Activated T-cell treated with anti-CD3 and anti-CD28 coated beads, Interleukin-2, amount 50 U/mL, for 24 hours (primary cell): ENCODE data around the gene SASS6.
A peak's percentile ranks its signal among the peaks of the same experiment; 100 is the strongest.

Experiments
- DNase-seq: peaks from one replicate; pipeline ENCODE4 v3.0.0-alpha.2; 2020
- H3K27ac Mint-ChIP-seq: 2 replicates; pipeline ENCODE4 v1.8.0; 2020; ENCODE audit warnings: mild to moderate bottlenecking, mixed read lengths
- H3K27me3 Mint-ChIP-seq: 2 replicates; pipeline ENCODE4 v1.8.0; 2020; ENCODE audit warnings: mixed read lengths
- H3K36me3 Mint-ChIP-seq: 2 replicates; pipeline ENCODE4 v1.8.0; 2020; ENCODE audit warnings: low read depth, mixed read lengths
- H3K4me1 Mint-ChIP-seq: 2 replicates; pipeline ENCODE4 v1.8.0; 2020; ENCODE audit warnings: low read depth, mixed read lengths
- H3K4me3 Mint-ChIP-seq: 2 replicates; pipeline ENCODE4 v1.8.0; 2020; ENCODE audit warnings: mild to moderate bottlenecking, moderate library complexity, mixed read lengths
- H3K9me3 Mint-ChIP-seq: 2 replicates; pipeline ENCODE4 v1.8.0; 2020; ENCODE audit warnings: mixed read lengths

The SASS6 gene

DNA sequence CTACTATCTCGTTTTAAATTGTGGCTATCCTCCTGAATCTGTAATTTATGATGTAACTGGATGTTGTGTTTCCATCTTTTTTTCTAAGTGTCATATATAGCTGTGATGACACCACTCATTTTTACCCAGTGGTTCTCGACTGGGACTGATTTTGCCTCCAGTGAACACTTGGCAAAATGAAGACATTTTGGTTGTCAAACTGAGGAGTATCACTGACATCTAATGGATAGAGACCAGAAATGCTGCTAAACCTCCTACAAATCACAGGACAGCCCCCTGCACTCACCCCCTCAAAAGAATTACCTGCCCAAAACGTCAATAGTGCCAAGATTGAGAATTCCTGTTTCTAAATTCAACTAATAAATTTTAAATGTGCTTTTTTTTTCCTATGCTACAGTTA is 2.1 kb upstream of the SASS6 start:
- Mint-ChIP-seq H3K27ac (peak overlapping the region; percentile 0), H3K4me1 (peaks cover 38% of the 10 kb centered on the region)
- DNase-seq: no peak

DNA sequence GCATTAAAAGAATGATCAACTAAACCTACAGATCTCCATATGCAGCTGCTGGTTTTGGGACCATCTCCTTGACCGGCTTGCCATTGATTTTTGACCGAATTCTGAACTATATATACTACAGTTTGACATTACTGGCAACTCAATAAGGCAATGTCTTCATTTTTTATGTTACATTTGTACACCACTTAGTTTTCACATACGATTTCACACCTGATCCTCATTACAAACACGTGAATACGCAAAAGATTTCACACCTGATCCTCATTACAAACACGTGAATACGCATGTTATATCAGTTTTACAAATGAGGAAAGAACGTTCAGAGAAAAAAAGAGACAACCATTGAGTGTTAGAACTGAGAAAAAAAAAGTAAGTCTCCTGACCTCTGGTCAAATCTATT is 1.1 kb downstream of the SASS6 start:
- H3K27me3 Mint-ChIP-seq: no peaks in the 10 kb centered on the region
- H3K9me3 Mint-ChIP-seq: no peaks in the 10 kb centered on the region
- peaks cover 31% of the 10 kb centered on the region for H3K36me3 Mint-ChIP-seq
- H3K4me1 Mint-ChIP-seq: peaks cover 43% of the 10 kb centered on the region
- DNase-seq: no peak
- peak overlapping the region; percentile 98 for H3K4me3 Mint-ChIP-seq
- H3K27ac Mint-ChIP-seq: peak overlapping the region; percentile 98

More for the DNA sequence above, 2.1 kb upstream of the SASS6 start:
- Mint-ChIP-seq H3K9me3 (no peaks in the 10 kb centered on the region), H3K36me3 (peaks cover 60% of the 10 kb centered on the region), H3K4me3 (peak overlapping the region; percentile 66), H3K27me3 (no peaks in the 10 kb centered on the region)

DNA sequence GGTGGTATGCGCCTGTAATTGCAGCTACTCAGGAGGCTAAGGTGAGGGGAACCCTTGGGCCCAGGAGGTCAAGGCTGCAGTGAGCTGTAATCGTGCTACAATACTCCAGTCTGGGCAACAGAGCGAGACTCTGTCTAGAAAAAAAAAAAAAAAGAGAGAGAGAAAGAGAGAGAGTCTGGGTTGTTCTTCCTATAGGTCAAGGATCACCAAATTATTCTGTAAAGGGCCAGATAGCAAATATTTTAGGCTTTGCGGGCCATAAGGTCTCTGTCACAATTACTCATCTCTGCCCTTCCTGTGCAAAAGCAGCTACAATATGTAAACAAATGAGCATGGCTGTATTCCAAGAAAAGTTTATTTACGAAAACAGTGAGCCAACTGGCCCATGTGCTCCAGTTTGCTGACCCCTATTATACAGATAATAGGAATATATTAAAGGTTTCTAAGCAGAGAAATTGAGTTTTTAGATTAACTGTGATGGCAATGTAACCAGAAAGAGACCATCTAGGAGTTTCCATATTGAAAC is 2.1 kb downstream of the SASS6 start:
- Mint-ChIP-seq H3K36me3 (peaks cover 35% of the 10 kb centered on the region), H3K27ac (peak overlapping the region; percentile 88), H3K9me3 (no peaks in the 10 kb centered on the region), H3K27me3 (no peaks in the 10 kb centered on the region), H3K4me3 (peak overlapping the region; percentile 29), H3K4me1 (peaks cover 42% of the 10 kb centered on the region)
- no peak for DNase-seq

DNA sequence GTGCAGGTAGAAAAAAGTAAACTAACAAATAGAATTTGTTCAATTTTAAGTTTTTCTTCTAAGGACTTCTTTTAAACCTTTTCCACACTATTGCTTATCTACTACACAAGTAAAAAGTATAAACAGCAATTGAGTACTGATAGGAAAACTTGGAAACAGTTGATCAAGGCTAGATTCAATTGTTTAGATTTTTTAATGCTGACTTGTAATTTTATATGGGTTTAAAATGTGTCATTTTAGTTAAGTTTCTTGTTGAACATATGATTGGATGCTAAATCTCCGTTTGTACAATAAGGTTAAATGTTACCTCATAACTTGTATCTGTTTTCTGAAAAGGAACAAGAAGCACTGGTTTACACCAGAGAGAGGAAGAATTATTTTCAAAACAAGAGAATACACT is 5.5 kb downstream of the SASS6 start:
- Mint-ChIP-seq H3K36me3 (peaks cover 35% of the 10 kb centered on the region), H3K4me1 (peaks cover 28% of the 10 kb centered on the region), H3K27ac (no peak overlapping the region), H3K9me3 (no peaks in the 10 kb centered on the region), H3K4me3 (no peak overlapping the region), H3K27me3 (no peaks in the 10 kb centered on the region)
- DNase-seq: no peak

DNA sequence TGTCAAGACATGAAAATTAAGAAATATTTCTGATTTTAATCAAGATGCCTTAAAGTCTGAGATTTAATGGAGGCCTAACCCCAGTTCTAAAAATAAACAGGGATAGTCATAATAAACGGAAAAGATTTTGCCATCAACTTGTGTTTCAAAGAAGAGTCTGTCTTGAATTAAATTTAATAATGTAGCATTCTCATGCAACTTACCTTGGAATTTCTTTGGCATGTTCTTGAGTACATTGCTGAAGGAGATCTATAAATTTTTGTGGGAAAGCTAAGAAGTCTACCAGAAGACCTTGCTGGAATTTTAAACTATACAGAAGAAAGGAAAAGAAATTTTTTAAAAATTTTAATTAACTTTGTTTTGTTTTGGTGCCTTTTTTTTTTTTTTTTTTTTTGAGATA is 10.6 kb downstream of the SASS6 start:
- H3K36me3 Mint-ChIP-seq: peaks cover 70% of the 10 kb centered on the region
- H3K4me3 Mint-ChIP-seq: no peak overlapping the region
- no peaks in the 10 kb centered on the region for H3K27me3 Mint-ChIP-seq
- H3K9me3 Mint-ChIP-seq: no peaks in the 10 kb centered on the region
- peaks cover 2% of the 10 kb centered on the region for H3K4me1 Mint-ChIP-seq
- no peak overlapping the region for H3K27ac Mint-ChIP-seq
- no peak for DNase-seq

DNA sequence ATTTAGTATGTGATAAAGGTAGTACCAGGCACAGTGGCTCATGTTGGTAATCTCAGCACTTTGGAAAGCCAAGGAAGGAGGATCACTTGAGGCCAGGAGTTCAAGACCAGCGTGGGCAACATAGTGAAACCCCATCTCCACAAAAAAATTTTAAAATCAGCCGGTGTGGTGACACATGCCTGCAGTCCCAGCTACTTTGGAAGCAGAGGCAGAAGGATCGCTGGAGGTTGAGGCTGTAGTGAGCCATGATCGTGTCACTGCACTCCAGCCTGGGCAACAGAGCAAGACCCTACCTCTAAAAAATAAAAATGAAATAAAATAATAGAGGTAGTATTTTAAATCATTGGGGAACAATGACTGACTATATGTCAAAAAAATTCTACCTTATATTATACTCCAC is 17.2 kb downstream of the SASS6 start:
- H3K27ac Mint-ChIP-seq: no peak overlapping the region
- H3K4me1 Mint-ChIP-seq: no peaks in the 10 kb centered on the region
- DNase-seq: no peak
- no peaks in the 10 kb centered on the region for H3K27me3 Mint-ChIP-seq
- H3K9me3 Mint-ChIP-seq: no peaks in the 10 kb centered on the region
- H3K4me3 Mint-ChIP-seq: no peak overlapping the region
- H3K36me3 Mint-ChIP-seq: peaks cover 67% of the 10 kb centered on the region

DNA sequence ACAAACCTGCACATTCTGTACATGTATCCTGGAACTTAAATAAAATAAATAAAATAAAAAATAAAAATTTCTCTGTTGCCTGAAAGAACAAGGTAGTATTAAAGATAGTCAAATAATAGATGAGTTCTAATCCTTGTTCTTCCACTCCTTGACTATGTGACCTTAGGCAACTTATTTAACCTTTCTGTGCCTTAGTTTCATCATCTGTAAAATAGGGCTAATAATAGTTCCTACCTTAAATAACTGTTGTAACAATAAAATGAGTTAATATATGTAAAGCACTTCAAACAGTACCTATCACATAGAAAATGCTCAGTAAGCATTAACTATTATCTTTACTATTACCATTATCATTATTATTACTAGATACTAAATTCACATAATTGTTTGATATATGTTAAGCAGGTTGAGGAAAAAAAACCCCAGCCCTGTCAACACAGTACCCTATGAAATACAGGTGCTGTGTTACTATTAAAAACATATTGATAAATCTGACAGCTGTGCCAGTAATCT is 23.1 kb downstream of the SASS6 start:
- Mint-ChIP-seq H3K4me1 (peaks cover 5% of the 10 kb centered on the region), H3K36me3 (peaks cover 58% of the 10 kb centered on the region), H3K9me3 (no peaks in the 10 kb centered on the region), H3K4me3 (no peak overlapping the region), H3K27ac (no peak overlapping the region), H3K27me3 (no peaks in the 10 kb centered on the region)
- no peak for DNase-seq

DNA sequence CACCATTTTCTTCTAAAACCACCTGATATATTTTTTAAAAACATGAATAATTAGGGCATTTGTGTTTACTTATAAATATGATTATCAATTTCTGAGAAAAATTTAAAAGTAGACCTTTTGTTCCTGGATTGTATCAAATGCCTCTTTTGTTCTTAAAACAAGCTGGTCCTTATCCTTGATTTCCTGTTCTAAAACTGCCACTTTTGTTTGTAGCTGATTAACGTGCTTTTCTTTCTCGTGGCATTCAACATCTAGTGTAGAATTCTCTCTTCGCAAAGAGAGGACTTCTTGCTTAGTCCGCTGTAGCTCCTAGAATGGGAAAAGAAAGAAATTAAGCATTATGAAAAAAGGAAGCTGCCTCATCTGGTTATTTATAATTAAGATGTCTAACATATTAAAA is 25.0 kb downstream of the SASS6 start:
- Mint-ChIP-seq H3K27me3 (no peaks in the 10 kb centered on the region), H3K4me3 (no peak overlapping the region), H3K27ac (no peak overlapping the region), H3K9me3 (no peaks in the 10 kb centered on the region), H3K4me1 (peaks cover 5% of the 10 kb centered on the region), H3K36me3 (peaks cover 65% of the 10 kb centered on the region)
- DNase-seq: no peak

DNA sequence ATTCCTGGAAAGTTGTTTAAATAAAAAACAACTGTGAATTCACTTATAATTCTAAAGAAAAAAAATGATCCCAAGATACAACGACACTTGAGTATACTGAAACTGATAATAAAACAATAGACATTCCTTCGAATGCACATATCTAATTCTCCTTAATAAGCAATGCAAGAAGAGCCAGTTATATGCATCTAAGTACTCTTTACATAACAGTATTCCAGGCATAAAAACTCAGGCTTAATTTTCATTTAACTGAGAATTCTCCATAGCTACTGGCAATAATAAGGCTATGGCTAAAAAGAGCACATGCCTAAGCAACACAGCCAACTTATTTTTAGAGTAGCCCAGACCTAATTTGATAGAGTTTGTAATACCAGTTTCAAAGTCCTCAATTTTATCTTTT is 31.2 kb downstream of the SASS6 start:
- Mint-ChIP-seq H3K4me3 (no peak overlapping the region), H3K36me3 (peaks cover 90% of the 10 kb centered on the region), H3K4me1 (no peaks in the 10 kb centered on the region), H3K27me3 (no peaks in the 10 kb centered on the region), H3K27ac (no peak overlapping the region), H3K9me3 (no peaks in the 10 kb centered on the region)
- DNase-seq: no peak

DNA sequence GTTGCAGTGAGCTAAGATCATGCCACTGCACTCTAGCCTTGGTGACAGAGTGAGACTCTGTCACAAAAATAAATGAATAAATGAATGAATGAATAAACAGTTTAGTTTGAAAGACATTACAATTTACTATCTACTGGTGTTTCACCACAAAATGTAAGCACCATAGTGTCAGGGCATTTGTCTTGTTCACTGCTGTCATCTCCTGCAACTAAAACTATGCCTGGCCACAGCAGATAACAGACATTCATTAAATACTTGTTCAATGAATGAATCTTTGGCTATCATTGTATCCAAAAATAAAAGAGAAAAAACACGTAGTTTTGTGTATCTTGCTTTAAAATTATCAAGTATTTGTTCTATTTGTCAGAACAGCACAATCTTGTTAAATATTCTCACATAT is 32.5 kb downstream of the SASS6 start:
- Mint-ChIP-seq H3K27me3 (no peaks in the 10 kb centered on the region), H3K36me3 (peaks cover 88% of the 10 kb centered on the region), H3K4me1 (no peaks in the 10 kb centered on the region), H3K9me3 (no peaks in the 10 kb centered on the region), H3K4me3 (no peak overlapping the region), H3K27ac (no peak overlapping the region)
- DNase-seq: no peak

DNA sequence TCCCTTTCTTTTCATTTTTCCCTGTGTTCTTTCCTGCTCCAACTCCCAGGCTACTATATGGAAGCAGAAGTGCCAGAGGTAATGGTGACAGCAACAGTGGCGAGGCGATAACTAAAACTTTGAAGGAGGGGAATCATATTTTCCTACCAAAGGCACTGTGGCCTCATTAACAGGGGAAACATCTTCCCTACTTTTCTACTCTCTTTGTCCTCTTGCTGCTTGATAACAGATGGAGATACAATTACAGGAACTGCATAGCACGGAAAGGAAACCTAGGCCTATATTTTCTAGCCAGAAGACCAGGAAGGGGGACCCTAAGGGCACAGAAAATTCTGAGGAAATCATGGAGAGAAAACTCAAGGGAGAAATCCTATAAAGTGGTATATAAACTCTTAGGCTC is 42.3 kb downstream of the SASS6 start:
- H3K4me1 Mint-ChIP-seq: no peaks in the 10 kb centered on the region

DNA sequence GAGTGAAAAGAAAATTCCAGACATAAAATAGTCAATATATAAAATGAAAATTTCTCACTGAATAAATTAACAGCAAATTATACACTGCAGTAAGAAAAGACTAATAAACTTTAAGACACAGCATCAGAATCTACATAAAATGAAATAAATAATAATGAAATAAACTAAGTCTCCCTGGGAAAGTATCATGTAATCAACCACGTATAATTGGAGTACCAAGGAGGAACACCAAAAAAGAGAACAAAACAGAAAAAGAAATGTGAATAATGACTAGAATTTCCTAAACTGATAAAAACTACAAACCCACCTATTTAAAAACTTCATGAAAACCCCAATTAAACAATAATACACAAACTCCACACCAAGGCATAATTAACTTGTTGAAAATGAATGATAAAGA is 43.6 kb downstream of the SASS6 start:
- Mint-ChIP-seq H3K4me1 (no peaks in the 10 kb centered on the region), H3K36me3 (peaks cover 74% of the 10 kb centered on the region), H3K9me3 (no peaks in the 10 kb centered on the region), H3K27ac (peak overlapping the region; percentile 16), H3K4me3 (no peak overlapping the region), H3K27me3 (no peaks in the 10 kb centered on the region)
- DNase-seq: no peak

More for the DNA sequence above, 42.3 kb downstream of the SASS6 start:
- no peak for DNase-seq
- no peaks in the 10 kb centered on the region for H3K27me3 Mint-ChIP-seq
- H3K27ac Mint-ChIP-seq: no peak overlapping the region
- H3K9me3 Mint-ChIP-seq: no peaks in the 10 kb centered on the region
- H3K4me3 Mint-ChIP-seq: no peak overlapping the region
- peaks cover 77% of the 10 kb centered on the region for H3K36me3 Mint-ChIP-seq

DNA sequence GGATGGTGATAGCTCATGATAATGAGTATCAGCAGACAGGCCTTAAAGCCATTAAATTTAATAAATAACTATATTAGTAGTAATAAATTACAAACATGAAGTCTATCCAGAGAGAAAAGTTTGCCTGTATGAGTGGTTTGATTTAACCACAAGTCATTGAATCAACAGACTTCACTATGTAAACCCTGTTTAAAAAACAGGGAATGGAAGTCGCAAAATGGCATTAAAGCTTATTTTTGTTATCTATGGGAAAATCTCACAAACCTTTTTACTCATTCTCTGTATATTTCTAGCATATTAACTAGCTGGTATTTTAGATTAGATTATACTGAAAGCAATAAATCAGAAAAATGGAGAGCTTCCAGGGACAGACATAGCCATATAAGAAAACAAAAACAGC is 45.3 kb downstream of the SASS6 start:
- H3K27me3 Mint-ChIP-seq: no peaks in the 10 kb centered on the region
- H3K9me3 Mint-ChIP-seq: no peaks in the 10 kb centered on the region
- H3K4me1 Mint-ChIP-seq: no peaks in the 10 kb centered on the region
- peaks cover 75% of the 10 kb centered on the region for H3K36me3 Mint-ChIP-seq
- DNase-seq: no peak
- H3K27ac Mint-ChIP-seq: no peak overlapping the region
- no peak overlapping the region for H3K4me3 Mint-ChIP-seq

DNA sequence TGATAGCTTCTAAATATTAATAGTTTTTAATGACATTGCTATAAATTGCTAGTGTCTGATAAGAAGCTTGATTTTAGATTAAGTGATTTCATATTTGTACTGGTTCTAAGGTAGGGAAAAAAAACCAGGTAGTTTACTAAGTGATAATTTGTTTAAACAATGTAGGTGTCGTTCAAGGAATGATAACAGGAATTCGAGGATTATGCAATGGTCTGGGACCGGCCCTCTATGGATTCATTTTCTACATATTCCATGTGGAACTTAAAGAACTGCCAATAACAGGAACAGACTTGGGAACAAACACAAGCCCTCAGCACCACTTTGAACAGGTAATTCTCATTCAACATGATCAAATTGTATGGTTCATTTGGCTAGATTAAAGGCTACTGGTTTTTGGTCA is 52.4 kb downstream of the SASS6 start:
- DNase-seq: no peak
- peaks cover 90% of the 10 kb centered on the region for H3K36me3 Mint-ChIP-seq
- no peaks in the 10 kb centered on the region for H3K9me3 Mint-ChIP-seq
- H3K27me3 Mint-ChIP-seq: no peaks in the 10 kb centered on the region
- H3K4me1 Mint-ChIP-seq: peaks cover 8% of the 10 kb centered on the region
- peak overlapping the region; percentile 17 for H3K27ac Mint-ChIP-seq
- no peak overlapping the region for H3K4me3 Mint-ChIP-seq

DNA sequence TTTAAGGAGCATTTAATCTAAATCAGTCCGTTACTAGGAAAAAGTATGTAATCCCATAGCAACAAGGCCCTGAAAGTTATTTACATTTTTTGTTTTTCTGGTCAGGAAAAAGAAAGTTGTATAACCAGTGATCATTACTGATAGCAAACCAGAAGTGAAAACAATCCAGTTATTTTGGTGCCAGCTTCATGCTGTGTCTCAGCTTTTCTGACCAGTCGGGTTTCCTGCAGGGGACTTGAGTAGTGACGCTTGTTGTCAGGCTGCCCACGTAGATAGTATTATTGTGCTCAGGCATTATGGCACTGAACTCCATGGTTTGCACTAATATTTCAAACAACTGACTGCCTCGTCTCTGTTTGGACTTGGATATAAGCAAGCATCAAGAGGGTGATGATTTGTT is 55.2 kb downstream of the SASS6 start:
- H3K27ac Mint-ChIP-seq: no peak overlapping the region
- peaks cover 94% of the 10 kb centered on the region for H3K36me3 Mint-ChIP-seq
- H3K4me1 Mint-ChIP-seq: peaks cover 8% of the 10 kb centered on the region

DNA sequence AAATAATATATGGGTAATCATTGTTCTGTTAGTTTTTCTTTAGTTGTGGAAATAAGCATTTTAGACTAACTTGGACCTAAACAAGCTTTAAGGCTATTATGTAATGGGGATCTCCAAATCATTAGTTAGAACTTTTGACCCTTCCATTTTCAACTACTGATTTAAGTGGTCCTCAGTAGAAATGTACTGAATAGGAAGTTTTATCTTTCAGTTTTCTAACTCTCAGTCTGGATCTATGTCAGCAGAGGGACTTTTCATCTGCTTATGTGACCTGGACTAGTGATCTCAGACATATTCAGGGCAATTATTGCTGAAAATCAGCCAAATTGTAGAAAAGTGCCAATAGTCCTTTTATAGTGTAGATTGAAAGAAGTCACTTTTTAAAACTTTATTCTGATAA is 56.0 kb downstream of the SASS6 start:
- H3K9me3 Mint-ChIP-seq: no peaks in the 10 kb centered on the region
- H3K27ac Mint-ChIP-seq: peak overlapping the region; percentile 51
- no peaks in the 10 kb centered on the region for H3K27me3 Mint-ChIP-seq
- H3K36me3 Mint-ChIP-seq: peaks cover 94% of the 10 kb centered on the region
- DNase-seq: no peak
- peaks cover 8% of the 10 kb centered on the region for H3K4me1 Mint-ChIP-seq
- H3K4me3 Mint-ChIP-seq: no peak overlapping the region

More for the DNA sequence above, 55.2 kb downstream of the SASS6 start:
- no peak overlapping the region for H3K4me3 Mint-ChIP-seq
- no peaks in the 10 kb centered on the region for H3K27me3 Mint-ChIP-seq
- no peaks in the 10 kb centered on the region for H3K9me3 Mint-ChIP-seq
- no peak for DNase-seq
